Mucosa of descending colon (tissue), 3 donors: ENCODE data around the gene NEK6. TPM values are rescaled to one million over a fixed set of nuclear protein-coding genes. Genes with fewer than 3 reads are reported as not detected.

Experiments
- ATAC-seq: fragments of 200-7000 bp; cut with Tn5 transposase; one replicate; pipeline ENCODE4 v1.9.1; 2020; ENCODE audit warnings: mild to moderate bottlenecking, moderate library complexity
- DNase-seq, 3 donors: peaks; one replicate each; pipeline ENCODE4 v3.0.0-alpha.2; 2020
- H3K36me3 ChIP-seq: fragments of 200-600 bp; one replicate; pipeline ENCODE4 v1.8.0; 2021; ENCODE audit warnings: low read depth, mild to moderate bottlenecking
- H3K4me1 ChIP-seq: fragments of 200-600 bp; one replicate; pipeline ENCODE4 v1.8.0; 2021; ENCODE audit warnings: low read depth, mild to moderate bottlenecking
- H3K4me3 ChIP-seq: fragments of 200-600 bp; one replicate; pipeline ENCODE4 v1.8.0; 2021; ENCODE audit warnings: mild to moderate bottlenecking
- H3K9me3 ChIP-seq: fragments of 200-600 bp; one replicate; pipeline ENCODE4 v1.8.0; 2021; ENCODE audit warnings: mild to moderate bottlenecking
- CTCF ChIP-seq: fragments of 200-600 bp; IDR thresholded peaks from one replicate; pipeline ENCODE4 v1.8.0; 2022; ENCODE audit warnings: antibody characterized with exemption, mild to moderate bottlenecking
- intact Hi-C, 2 donors: fragments of 100-400 bp; cut with DNase I in 1 of 2; cut with micrococcal nuclease in 1 of 2; formaldehyde crosslinking; loops; one replicate each; pipeline versions ENCODE4 v1.11.0 to v1.11.1; 2022; cut with DNase I, micrococcal nuclease
- total RNA-seq, 3 donors: library from RNA; stranded (reverse); fragmentation: NEBNext Ultra II Directional in 2 of 3; extraction: Animal tissue kit (Norgen Biotek cat#: 25700) in 2 of 3; gene quantifications; one replicate each; pipeline versions ENCODE4 v1.2.1 to v1.2.4, GENCODE V29; 2021 to 2023
- donor health status: DM: no; HTN: no; CAD: no; lungs with moderate emphysema.
- donor health status: DM: no; HTN: no; CAD: no.
- donor health status: DM: no; HTN: yes; CAD: no.

NEK6 gene
- total RNA-seq, 3 donors from 2014 or later, result 41.1 to 65.0 (median 51.8) TPM

- Histone ChIP-seq H3K4me1 (no peaks in the 10 kb centered on the region), H3K4me3 (no peak overlapping the region), H3K9me3 (no peaks in the 10 kb centered on the region), H3K36me3 (no peaks in the 10 kb centered on the region)
- TF ChIP-seq CTCF, result no peak
- DNase-seq (no peak), ATAC-seq (peak; percentile 44)
- intact Hi-C loops, result no loop called here
Observed at GRCh38 chr9:124399323-124399967, 141.7 kb downstream of the NEK6 start.

GRCh38 chr9:124399968-124400940, 142.5 kb downstream of the NEK6 start:
- DNase-seq (no peak), ATAC-seq (no peak)
- no peaks in the 10 kb centered on the region for H3K4me1 ChIP-seq
- H3K9me3 ChIP-seq, result no peaks in the 10 kb centered on the region
- intact Hi-C loops, result no loop called here
- TF ChIP-seq CTCF, result no peak
- no peaks in the 10 kb centered on the region for H3K36me3 ChIP-seq
- no peak overlapping the region for H3K4me3 ChIP-seq

Other genes with a start within 250 kb of the NEK6 start
- not detected for gene LHX2, start 246.2 kb upstream of the NEK6 start, total RNA-seq
- gene PSMB7, start 157.5 kb downstream of the NEK6 start, total RNA-seq, result 100 to 1,000 TPM in 1 of 3 donors, 10 to 100 TPM in 2; 83.6 to 120 (median 92.3) TPM
- not detected for gene ADGRD2, start 192.5 kb downstream of the NEK6 start, total RNA-seq
- under 1 TPM in 1 of 3 donors, not detected in 2; 0.12 TPM for gene NR5A1, start 249.4 kb downstream of the NEK6 start, total RNA-seq